ENCODE measurements around the gene OXSR1.

Gene OXSR1

DNA sequence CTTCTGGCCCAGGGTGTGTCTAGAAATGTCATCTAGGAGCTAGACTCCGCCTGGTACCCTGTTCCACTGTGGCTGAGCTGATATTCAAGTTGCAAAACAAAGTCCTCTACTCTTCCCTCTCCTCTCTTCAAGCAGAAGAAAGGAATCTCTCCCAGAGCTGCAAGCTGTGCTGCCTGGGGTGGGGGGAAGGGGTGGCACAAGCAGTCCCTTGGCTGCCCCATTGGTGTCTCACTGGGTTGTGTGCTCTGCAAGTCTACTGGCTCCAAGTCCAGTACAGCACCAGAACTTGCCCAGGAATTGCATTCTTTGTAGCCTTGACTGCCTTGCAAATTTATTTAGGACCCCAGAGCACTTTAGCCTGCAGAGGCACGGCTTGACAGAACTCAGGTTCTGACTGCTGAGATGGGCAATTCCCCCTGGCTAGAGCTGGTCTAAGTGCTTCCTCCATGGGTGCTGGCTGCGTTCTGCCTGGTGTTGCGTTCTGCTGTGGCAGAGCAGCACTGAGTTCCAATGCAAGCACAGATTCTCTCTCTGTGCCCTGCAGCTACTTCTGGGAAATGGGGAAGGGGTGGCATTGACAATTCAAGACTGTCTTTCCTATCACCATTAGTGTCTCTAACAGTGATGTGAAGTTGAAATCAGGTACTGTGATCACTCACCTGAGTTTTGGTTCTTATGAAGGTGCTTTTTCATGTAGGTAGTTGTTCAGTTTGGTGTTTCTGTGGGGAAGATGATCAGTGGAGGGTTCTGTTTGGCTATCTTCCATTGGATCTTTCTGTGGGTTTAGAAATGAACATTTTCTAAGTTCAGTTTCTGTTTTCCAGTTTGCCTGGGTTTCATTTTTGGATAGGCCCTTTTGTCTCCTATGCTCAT is 39.5 kb downstream of the OXSR1 start:
- no peak for TF ChIP-seq CTCF (IDR thresholded peaks at IDR 0.05; ENCODE audit: low read depth, low read length, missing control alignments)
- in situ Hi-C loops (cut with HindIII; ENCODE audit: low pct_ligation_motif_present, low sequenced_read_pairs): no loop called here
- H3K36me3 ChIP-seq (replicated peaks): peaks cover 2% of the 10 kb centered on the region
- no peak overlapping the region for H3K4me3 ChIP-seq (ENCODE audit: low read depth, low read length)
- DNase-seq: no peak
- no peaks in the 10 kb centered on the region for H3K27me3 ChIP-seq (replicated peaks)
- no peak overlapping the region for H3K27ac ChIP-seq

DNA sequence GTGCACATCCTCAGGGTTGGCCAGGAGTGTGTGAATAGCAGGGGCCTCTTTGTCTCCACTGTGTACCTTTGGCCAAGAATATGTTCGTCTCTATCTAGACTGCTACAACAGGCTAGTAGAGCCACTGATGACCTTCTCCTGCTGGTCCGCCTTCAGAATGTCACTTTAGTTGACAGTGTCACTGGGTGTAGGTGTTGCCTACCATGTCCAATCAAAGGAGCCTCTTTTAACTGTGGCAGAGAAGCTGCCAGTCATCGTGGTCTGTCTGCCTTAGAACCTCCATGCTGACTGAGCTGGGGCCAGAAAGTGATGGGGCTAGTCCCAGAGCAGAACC is 40.1 kb downstream of the OXSR1 start:
- Histone ChIP-seq H3K27ac (no peak overlapping the region), H3K36me3 (replicated peaks) (no peaks in the 10 kb centered on the region), H3K27me3 (replicated peaks) (no peaks in the 10 kb centered on the region), H3K4me3 (ENCODE audit: low read depth, low read length) (no peak overlapping the region)
- no peak for TF ChIP-seq CTCF (IDR thresholded peaks at IDR 0.05; ENCODE audit: low read depth, low read length, missing control alignments)
- in situ Hi-C loops (cut with HindIII; ENCODE audit: low pct_ligation_motif_present, low sequenced_read_pairs): no loop called here
- no peak for DNase-seq

- no peaks in the 10 kb centered on the region for H3K27me3 ChIP-seq (replicated peaks)
- H3K4me3 ChIP-seq (ENCODE audit: low read depth, low read length): no peak overlapping the region
- no peak for DNase-seq
- TF ChIP-seq CTCF (IDR thresholded peaks at IDR 0.05; ENCODE audit: low read depth, low read length, missing control alignments): no peak
- no peaks in the 10 kb centered on the region for H3K36me3 ChIP-seq (replicated peaks)
- no peak overlapping the region for H3K27ac ChIP-seq
- in situ Hi-C loops (cut with HindIII; ENCODE audit: low pct_ligation_motif_present, low sequenced_read_pairs): no loop called here
These were observed 42.1 kb downstream of the OXSR1 start for GRCh38 chr3:38207254-38208003.

DNA sequence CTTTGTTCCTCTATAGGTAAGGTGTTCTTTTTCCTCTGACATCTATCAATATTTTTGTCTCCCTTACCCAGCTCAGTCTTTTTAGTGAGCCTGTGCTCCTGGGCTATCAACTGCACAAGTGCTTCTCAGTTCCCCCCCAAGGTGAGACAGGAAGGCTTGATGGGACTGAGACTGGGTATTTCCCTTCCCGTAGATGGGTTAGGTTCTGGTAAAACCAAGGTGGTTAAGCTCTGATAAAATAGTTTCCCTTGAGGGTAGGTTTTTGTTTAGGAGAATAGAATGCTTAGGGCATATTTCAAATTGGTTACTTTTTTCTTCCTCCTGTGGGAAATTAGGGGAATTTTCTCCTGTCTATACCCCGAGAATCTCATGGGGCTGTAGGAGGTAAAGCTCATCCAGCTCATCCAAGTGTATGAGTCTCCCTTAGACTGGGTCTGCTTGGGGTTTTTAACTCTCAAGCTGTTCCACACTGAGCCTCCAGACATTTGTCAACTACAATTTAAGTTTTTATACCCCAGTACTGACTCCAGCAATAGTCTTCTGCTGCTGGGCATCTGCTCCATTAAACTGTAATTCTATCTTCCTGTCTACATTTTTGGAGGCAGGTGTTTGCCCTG is 44.9 kb downstream of the OXSR1 start:
- no peaks in the 10 kb centered on the region for H3K27me3 ChIP-seq (replicated peaks)
- DNase-seq: no peak
- in situ Hi-C loops (cut with HindIII; ENCODE audit: low pct_ligation_motif_present, low sequenced_read_pairs): no loop called here
- H3K4me3 ChIP-seq (ENCODE audit: low read depth, low read length): no peak overlapping the region
- no peaks in the 10 kb centered on the region for H3K36me3 ChIP-seq (replicated peaks)
- TF ChIP-seq CTCF (IDR thresholded peaks at IDR 0.05; ENCODE audit: low read depth, low read length, missing control alignments): no peak
- no peak overlapping the region for H3K27ac ChIP-seq

DNA sequence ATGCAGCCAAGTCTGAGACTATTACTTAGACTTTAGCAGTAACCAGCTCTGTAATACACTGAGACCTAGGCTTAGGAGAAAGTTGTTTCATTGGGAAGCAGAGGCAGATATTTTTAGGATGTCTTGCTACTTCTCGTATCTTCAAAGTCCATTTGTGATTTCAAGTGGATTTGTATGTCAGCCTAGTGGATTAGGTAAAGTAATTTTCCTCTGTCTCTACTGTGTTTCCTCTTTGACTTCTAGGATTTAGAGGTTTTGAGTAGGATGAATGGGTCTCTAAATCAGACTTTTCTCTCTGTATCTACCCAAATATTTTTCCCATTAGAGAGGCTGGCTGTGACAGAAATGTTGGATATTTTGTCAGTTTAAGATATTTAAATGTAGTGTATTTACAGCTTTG is 46.8 kb downstream of the OXSR1 start:
- no peak for DNase-seq
- H3K36me3 ChIP-seq (replicated peaks): peaks cover 3% of the 10 kb centered on the region
- TF ChIP-seq CTCF (IDR thresholded peaks at IDR 0.05; ENCODE audit: low read depth, low read length, missing control alignments): no peak
- in situ Hi-C loops (cut with HindIII; ENCODE audit: low pct_ligation_motif_present, low sequenced_read_pairs): no loop called here
- no peak overlapping the region for H3K4me3 ChIP-seq (ENCODE audit: low read depth, low read length)
- no peak overlapping the region for H3K27ac ChIP-seq
- no peaks in the 10 kb centered on the region for H3K27me3 ChIP-seq (replicated peaks)
